ENCODE data around the gene RGS9BP. TPM values are rescaled to one million over a fixed set of nuclear protein-coding genes. Genes with fewer than 3 reads are reported as not detected.

Gene RGS9BP
- total RNA-seq, 2 donors from 2014 or later: 0.42 TPM; not detected in 1

- Histone ChIP-seq H3K36me3 (peaks cover 9% of the 10 kb centered on the region), H3K9me3 (no peaks in the 10 kb centered on the region), H3K4me3 (no peak overlapping the region), H3K4me1 (ENCODE audit: control insufficient read depth in 1 of 2, low read depth in 2 of 2) (no peaks in the 10 kb centered on the region), H3K27ac (no peak overlapping the region), H3K27me3 (replicated peaks; ENCODE audit: insufficient read depth) (no peaks in the 10 kb centered on the region)
- TF ChIP-seq CTCF (IDR thresholded peaks at IDR 0.05): no peak
- ATAC-seq (ENCODE audit: insufficient number of reproducible peaks, low FRiP score, low read depth) (no peak), DNase-seq (ENCODE audit: low spot score) (no peak)
Measured at GRCh38 chr19:32717496-32717895, 41.8 kb downstream of the RGS9BP start.

GRCh38 chr19:32718286-32718685 lies 42.6 kb downstream of the RGS9BP start:
- Histone ChIP-seq H3K4me3 (no peak overlapping the region), H3K27ac (no peak overlapping the region), H3K9me3 (no peaks in the 10 kb centered on the region), H3K27me3 (replicated peaks; ENCODE audit: insufficient read depth) (no peaks in the 10 kb centered on the region), H3K4me1 (ENCODE audit: control insufficient read depth in 1 of 2, low read depth in 2 of 2) (no peaks in the 10 kb centered on the region), H3K36me3 (peaks cover 4% of the 10 kb centered on the region)
- no peak for TF ChIP-seq CTCF (IDR thresholded peaks at IDR 0.05)
- no peak for ATAC-seq (ENCODE audit: insufficient number of reproducible peaks, low FRiP score, low read depth)
- DNase-seq (ENCODE audit: low spot score): no peak

- Histone ChIP-seq H3K27me3 (replicated peaks; ENCODE audit: insufficient read depth) (no peaks in the 10 kb centered on the region), H3K9me3 (no peaks in the 10 kb centered on the region), H3K4me3 (no peak within 1 kb of the TSS), H3K4me1 (ENCODE audit: control insufficient read depth in 1 of 2, low read depth in 2 of 2) (no peaks in the 10 kb centered on the region), H3K36me3 (no peaks in the 10 kb centered on the region), H3K27ac (no peak within 1 kb of the TSS)
- no peak for TF ChIP-seq CTCF (IDR thresholded peaks at IDR 0.05)
- ATAC-seq (ENCODE audit: insufficient number of reproducible peaks, low FRiP score, low read depth) (no peak), DNase-seq (ENCODE audit: low spot score) (no peak)
Measured at GRCh38 chr19:32719611-32720059, 44.0 kb downstream of the RGS9BP start, which contains the start of gene TDRD12. Gene TDRD12 (plus strand): TSS chr19:32719767. CDS start chr19:32720073, 306 bp downstream.

GRCh38 chr19:32720216-32720935 lies 44.7 kb downstream of the RGS9BP start:
- no peak for TF ChIP-seq CTCF (IDR thresholded peaks at IDR 0.05)
- H3K27me3 ChIP-seq (replicated peaks; ENCODE audit: insufficient read depth): no peaks in the 10 kb centered on the region
- no peak overlapping the region for H3K4me3 ChIP-seq
- no peaks in the 10 kb centered on the region for H3K36me3 ChIP-seq
- no peak overlapping the region for H3K27ac ChIP-seq
- DNase-seq (ENCODE audit: low spot score) (no peak), ATAC-seq (ENCODE audit: insufficient number of reproducible peaks, low FRiP score, low read depth) (no peak)
- no peaks in the 10 kb centered on the region for H3K4me1 ChIP-seq (ENCODE audit: control insufficient read depth in 1 of 2, low read depth in 2 of 2)
- H3K9me3 ChIP-seq: no peaks in the 10 kb centered on the region

GRCh38 chr19:32720936-32721250 lies 45.2 kb downstream of the RGS9BP start:
- ATAC-seq (ENCODE audit: insufficient number of reproducible peaks, low FRiP score, low read depth): no peak
- no peaks in the 10 kb centered on the region for H3K9me3 ChIP-seq
- no peak for TF ChIP-seq CTCF (IDR thresholded peaks at IDR 0.05)

More at GRCh38 chr19:32720936-32721250, 45.2 kb downstream of the RGS9BP start:
- no peak overlapping the region for H3K4me3 ChIP-seq
- no peaks in the 10 kb centered on the region for H3K36me3 ChIP-seq
- no peak for DNase-seq (ENCODE audit: low spot score)
- no peaks in the 10 kb centered on the region for H3K27me3 ChIP-seq (replicated peaks; ENCODE audit: insufficient read depth)
- H3K4me1 ChIP-seq (ENCODE audit: control insufficient read depth in 1 of 2, low read depth in 2 of 2): no peaks in the 10 kb centered on the region
- H3K27ac ChIP-seq: no peak overlapping the region

Other genes starting within 250 kb of the RGS9BP start
- gene PDCD5, start 94.7 kb upstream of the RGS9BP start, total RNA-seq: 100 to 1,000 TPM in 1 of 2 donors, 10 to 100 TPM in 1; 76.0 to 105 TPM
- 10 to 100 TPM; 26.8 to 33.8 TPM for gene ANKRD27, start 668 bp upstream of the RGS9BP start, total RNA-seq
- gene NUDT19, start 16.0 kb downstream of the RGS9BP start, total RNA-seq: 10 to 100 TPM in 1 of 2 donors, 1 to 10 TPM in 1; 5.7 to 11.7 TPM
- gene TDRD12, start 43.9 kb downstream of the RGS9BP start, total RNA-seq: not detected
- gene SLC7A9, start 193.9 kb downstream of the RGS9BP start, total RNA-seq: under 1 TPM in 1 of 2 donors, not detected in 1; 0.56 TPM